Measurements from ENCODE around the gene ANKRD13A.

- TF ChIP-seq CTCF (IDR thresholded peaks at IDR 0.05) (no peak), EZH2phosphoT487 (IDR thresholded peaks at IDR 0.05) (no peak), EZH2 (IDR thresholded peaks at IDR 0.05) (no peak)
Observed at GRCh38 chr12:110048242-110049027, 49.2 kb downstream of the ANKRD13A start, which contains the start of gene C12orf76.
